HEK293T (cell line): ENCODE measurements around the gene BRICD5.

Source experiments
- CTCF ChIA-PET: fragments of 350-600 bp; formaldehyde crosslinking; extraction: SDS; loops from one replicate; lab custom pipeline; 2021; ENCODE audit warnings: antibody characterized with exemption, inconsistent platforms; lab: Yijun Ruan, JAX
- POLR2A ChIA-PET: fragments of 350-600 bp; formaldehyde crosslinking; extraction: SDS; loops from one replicate; lab custom pipeline; 2020; ENCODE audit warnings: antibody characterized with exemption, inconsistent platforms; lab: Yijun Ruan, JAX
- DNase-seq: peaks from one replicate; pipeline ENCODE4 v3.0.0; 2012; ENCODE audit warnings: mixed read lengths; ENCODE audit errors: extremely low spot score
- ARNT ChIP-seq: fragments of 450-650 bp; IDR thresholded peaks from 2 replicates; pipeline ENCODE4 v1.6.1; 2017; ENCODE audit warnings: mild to moderate bottlenecking
- BHLHE40 ChIP-seq: fragments of 450-650 bp; IDR thresholded peaks from 2 replicates; pipeline ENCODE4 v1.6.1; 2016; ENCODE audit warnings: mild to moderate bottlenecking, moderate library complexity, borderline replicate concordance
- CTBP1 ChIP-seq: fragments of 450-650 bp; IDR thresholded peaks from 2 replicates; pipeline ENCODE4 v1.6.1; 2016; ENCODE audit warnings: borderline replicate concordance
- ELF4 ChIP-seq: fragments of 450-650 bp; IDR thresholded peaks from 2 replicates; pipeline ENCODE4 v1.6.1; 2017; ENCODE audit warnings: antibody characterized with exemption
- FOXA1 ChIP-seq: fragments of 450-650 bp; IDR thresholded peaks from 2 replicates; pipeline ENCODE4 v1.6.1; 2016; ENCODE audit warnings: mild to moderate bottlenecking
- FOXK2 ChIP-seq: fragments of 450-650 bp; IDR thresholded peaks from 2 replicates; pipeline ENCODE4 v1.6.1; 2016; ENCODE audit warnings: mild to moderate bottlenecking
- FOXM1 ChIP-seq: fragments of 450-650 bp; IDR thresholded peaks from 2 replicates; pipeline ENCODE4 v1.6.1; 2017; ENCODE audit warnings: mild to moderate bottlenecking, borderline replicate concordance
- HDGF ChIP-seq: fragments of 450-650 bp; IDR thresholded peaks from 2 replicates; pipeline ENCODE4 v1.6.1; 2017; ENCODE audit warnings: antibody characterized with exemption, borderline replicate concordance
- L3MBTL2 ChIP-seq: fragments of 450-650 bp; conservative IDR thresholded peaks from 2 replicates; pipeline ENCODE4 v1.6.1; 2016; ENCODE audit warnings: mild to moderate bottlenecking
- LEF1 ChIP-seq: fragments of 450-650 bp; IDR thresholded peaks from 2 replicates; pipeline ENCODE4 v1.6.1; 2017; ENCODE audit warnings: mild to moderate bottlenecking, borderline replicate concordance
- NFRKB ChIP-seq: fragments of 450-650 bp; IDR thresholded peaks from 2 replicates; pipeline ENCODE4 v1.6.1; 2016; ENCODE audit warnings: mild to moderate bottlenecking, moderate library complexity
- SP1 ChIP-seq: fragments of 450-650 bp; IDR thresholded peaks from 2 replicates; pipeline ENCODE4 v1.6.1; 2017
- SUZ12 ChIP-seq: fragments of 450-650 bp; IDR thresholded peaks from 2 replicates; pipeline ENCODE4 v1.6.1; 2016; ENCODE audit warnings: mild to moderate bottlenecking
- TARDBP ChIP-seq: fragments of 450-650 bp; IDR thresholded peaks from 2 replicates; pipeline ENCODE4 v1.6.1; 2016
- ZNF384 ChIP-seq: fragments of 450-650 bp; IDR thresholded peaks from 2 replicates; pipeline ENCODE4 v1.6.1; 2016
- TF ChIP-seq, protein P1 (sequence below): fragments of 450-650 bp; IDR thresholded peaks from 2 replicates; pipeline ENCODE4 v1.6.1; 2016

Gene BRICD5

DNA sequence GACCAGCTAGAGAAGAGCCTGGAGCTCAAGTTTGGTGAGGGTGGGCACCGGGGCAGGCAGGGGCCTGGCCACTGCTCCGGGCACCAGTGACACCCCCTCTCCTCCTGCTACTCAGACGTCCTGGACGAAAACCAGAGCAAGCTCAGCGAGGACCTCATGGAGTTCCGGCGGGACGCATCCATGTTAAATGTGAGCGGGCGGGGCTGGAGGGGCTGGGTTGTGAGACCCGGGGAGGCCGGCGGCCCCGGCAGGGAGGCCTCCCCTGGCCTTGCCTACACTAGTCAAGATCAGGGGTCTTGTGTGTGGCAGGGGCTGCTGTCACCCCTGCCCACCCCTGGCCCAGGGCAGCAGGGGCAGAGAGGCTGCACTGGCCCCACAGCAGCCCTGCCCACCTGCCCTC lies 37.3 kb downstream of the BRICD5 start:
- POLR2A ChIA-PET, result interaction anchor here (0.9 to 2.8 kb wide), 2 partner anchors 8 to 18 kb away, joined by 3 to 27 read pairs; partner anchors contain the start of gene TRAF7
- CTCF ChIA-PET, result no interaction called here
- no peak for DNase-seq
- TF ChIP-seq BHLHE40 (no peak), ZNF384 (no peak), SP1 (no peak), FOXM1 (no peak), TARDBP (no peak), FOXK2 (no peak)

DNA sequence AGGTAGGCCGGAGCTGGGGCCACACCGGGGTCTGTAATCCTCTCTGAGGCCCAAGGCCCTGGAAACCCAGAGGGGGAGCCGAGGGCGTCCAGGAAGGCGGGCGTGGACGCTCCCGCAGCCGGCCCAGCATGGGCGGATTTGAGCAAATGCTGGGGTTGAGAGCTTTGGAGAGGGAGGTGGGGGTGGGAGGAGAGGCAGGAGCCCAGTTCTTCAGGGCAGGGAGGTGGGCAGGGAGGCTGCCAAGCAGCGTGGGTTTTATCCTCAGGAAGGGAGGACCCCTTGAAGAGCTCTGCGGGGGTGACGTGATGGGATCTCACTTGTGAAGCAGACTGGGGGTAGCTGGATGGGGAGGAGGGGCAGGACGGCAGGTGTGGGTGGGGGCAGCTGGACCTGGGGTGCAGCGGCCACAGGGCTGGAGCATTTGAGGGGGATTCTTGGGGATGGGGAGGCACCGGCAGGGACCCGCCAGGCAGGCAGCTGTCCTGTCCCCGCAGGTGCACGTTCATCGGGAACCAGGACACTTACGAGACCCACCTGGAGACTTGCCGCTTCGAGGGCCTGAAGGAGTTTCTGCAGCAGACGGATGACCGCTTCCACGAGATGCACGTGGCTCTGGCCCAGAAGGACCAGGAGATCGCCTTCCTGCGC lies 37.9 kb downstream of the BRICD5 start:
- ChIA-PET CTCF (no interaction called here), POLR2A (interaction anchor here (0.9 to 2.8 kb wide), 2 partner anchors 8 to 18 kb away, joined by 3 to 27 read pairs; partner anchors contain the start of gene TRAF7)
- TF ChIP-seq FOXA1 (no peak), SP1 (no peak), TARDBP (no peak), FOXK2 (no peak), ELF4 (no peak), HDGF (no peak), FOXM1 (no peak), ARNT (no peak)

DNA sequence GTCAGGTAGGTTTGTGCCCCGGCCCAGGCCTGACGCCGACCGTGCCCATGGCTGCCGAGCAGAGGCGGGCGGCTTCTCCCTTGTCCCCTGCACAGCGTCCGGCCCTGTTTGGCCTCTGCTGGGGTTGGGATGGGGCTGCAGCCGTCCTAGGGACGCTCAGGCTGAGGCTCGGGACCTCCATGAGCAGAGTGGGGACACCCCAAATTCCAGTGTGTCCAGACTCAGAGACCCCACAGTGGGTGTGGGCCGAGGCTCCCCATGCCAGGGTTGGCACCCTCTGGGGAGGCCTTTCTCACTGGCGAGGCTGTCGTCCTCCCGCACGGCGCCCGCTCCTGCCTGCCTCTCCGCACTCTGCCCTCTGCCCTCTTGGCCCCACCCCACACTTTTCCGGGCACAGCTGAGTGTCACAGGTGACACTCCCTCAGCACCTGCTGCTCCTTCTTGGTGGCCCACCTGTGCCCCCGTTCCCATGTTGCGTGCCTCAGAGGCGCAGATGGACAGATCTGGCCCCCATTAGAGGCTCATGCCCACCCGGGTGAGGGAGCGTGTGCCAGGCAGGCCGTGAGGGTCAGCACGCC lies 39.0 kb downstream of the BRICD5 start:
- POLR2A ChIA-PET, result interaction anchor here (2.7 to 2.8 kb wide), 2 partner anchors 16 to 17 kb away, joined by 6 to 27 read pairs; partner anchors contain the start of gene TRAF7
- CTCF ChIA-PET, result no interaction called here
- TF ChIP-seq HDGF (no peak), ZNF384 (no peak), ARNT (no peak)
- no peak for DNase-seq

More for the DNA sequence above, 37.9 kb downstream of the BRICD5 start:
- no peak for DNase-seq

DNA sequence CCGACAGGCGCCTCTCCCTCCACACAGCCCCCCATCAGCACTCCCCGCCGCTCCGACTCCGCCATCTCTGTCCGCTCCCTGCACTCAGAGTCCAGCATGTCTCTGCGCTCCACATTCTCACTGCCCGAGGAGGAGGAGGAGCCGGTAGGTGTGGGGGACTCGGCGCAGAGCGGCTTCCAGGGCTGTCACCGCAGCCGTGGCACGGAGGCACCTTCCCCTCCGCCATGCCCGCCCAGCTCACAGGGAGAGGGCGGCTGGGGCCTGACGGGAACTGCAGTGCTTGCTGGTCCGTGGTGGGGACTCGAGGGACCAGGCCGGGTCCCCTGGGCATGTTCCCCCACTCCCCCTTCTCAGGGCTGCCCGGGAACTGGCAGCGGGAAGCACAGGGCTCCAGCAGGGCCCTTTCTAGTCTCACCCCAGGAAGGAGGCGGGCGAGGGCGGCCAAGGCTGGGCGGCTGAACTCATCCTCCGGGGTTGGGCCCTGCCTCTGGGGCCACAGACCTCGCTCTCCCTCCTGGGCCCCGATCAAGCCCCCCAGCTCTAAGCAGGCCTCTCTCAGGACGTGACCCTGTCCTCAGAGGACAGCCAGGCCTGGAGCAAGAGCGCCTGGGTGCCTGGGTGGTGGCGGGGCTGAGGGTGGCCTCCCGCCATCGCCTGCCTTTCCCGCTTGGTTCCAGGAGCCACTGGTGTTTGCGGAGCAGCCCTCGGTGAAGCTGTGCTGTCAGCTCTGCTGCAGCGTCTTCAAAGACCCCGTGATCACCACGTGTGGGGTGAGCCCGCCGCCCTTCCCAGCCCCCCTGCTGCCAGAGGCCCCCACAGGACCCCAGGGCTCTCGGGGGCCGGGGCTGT lies 39.9 kb downstream of the BRICD5 start:
- CTCF ChIA-PET, result no interaction called here
- TF ChIP-seq ZNF384 (no peak), L3MBTL2 (no peak), ARNT (no peak), FOXA1 (no peak), BHLHE40 (no peak), FOXK2 (no peak), ELF4 (no peak), CTBP1 (no peak), HDGF (no peak), FOXM1 (no peak), LEF1 (no peak), SUZ12 (no peak)
- TF ChIP-seq, protein P1, sequence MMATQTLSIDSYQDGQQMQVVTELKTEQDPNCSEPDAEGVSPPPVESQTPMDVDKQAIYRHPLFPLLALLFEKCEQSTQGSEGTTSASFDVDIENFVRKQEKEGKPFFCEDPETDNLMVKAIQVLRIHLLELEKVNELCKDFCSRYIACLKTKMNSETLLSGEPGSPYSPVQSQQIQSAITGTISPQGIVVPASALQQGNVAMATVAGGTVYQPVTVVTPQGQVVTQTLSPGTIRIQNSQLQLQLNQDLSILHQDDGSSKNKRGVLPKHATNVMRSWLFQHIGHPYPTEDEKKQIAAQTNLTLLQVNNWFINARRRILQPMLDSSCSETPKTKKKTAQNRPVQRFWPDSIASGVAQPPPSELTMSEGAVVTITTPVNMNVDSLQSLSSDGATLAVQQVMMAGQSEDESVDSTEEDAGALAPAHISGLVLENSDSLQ, result no peak
- no peak for DNase-seq
- POLR2A ChIA-PET, result interaction anchor here (2.7 kb wide), 1 partner anchor 16 kb away, joined by 6 read pairs; the partner anchor contains the start of gene TRAF7

DNA sequence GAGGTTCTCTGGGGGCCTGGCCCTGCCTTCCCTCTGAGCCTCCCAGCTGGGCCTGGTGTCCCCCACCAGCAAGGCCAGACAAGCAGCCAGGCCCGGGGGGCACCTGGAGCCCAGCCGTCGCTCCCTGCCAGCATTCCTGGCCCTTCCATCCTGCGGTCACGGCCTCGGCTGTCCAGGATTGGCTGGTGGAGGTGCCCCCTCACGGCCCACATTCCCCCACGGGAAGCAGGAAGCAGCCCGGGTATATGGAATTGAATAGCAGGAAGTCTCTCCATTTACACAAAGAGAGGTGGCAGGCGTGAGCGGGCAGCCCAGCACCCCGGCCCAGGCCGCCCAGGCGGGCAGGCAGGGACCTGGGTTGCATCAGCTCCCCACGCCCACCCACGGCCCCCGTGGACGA lies 40.6 kb downstream of the BRICD5 start:
- no peak for DNase-seq
- TF ChIP-seq BHLHE40 (no peak), FOXA1 (no peak), ARNT (no peak), NFRKB (no peak), LEF1 (no peak), L3MBTL2 (no peak), FOXK2 (no peak)
- TF ChIP-seq, protein P1, result no peak
- ChIA-PET POLR2A (interaction anchor here (2.7 kb wide), 1 partner anchor 15 kb away, joined by 6 read pairs; the partner anchor contains the start of gene TRAF7), CTCF (no interaction called here)

DNA sequence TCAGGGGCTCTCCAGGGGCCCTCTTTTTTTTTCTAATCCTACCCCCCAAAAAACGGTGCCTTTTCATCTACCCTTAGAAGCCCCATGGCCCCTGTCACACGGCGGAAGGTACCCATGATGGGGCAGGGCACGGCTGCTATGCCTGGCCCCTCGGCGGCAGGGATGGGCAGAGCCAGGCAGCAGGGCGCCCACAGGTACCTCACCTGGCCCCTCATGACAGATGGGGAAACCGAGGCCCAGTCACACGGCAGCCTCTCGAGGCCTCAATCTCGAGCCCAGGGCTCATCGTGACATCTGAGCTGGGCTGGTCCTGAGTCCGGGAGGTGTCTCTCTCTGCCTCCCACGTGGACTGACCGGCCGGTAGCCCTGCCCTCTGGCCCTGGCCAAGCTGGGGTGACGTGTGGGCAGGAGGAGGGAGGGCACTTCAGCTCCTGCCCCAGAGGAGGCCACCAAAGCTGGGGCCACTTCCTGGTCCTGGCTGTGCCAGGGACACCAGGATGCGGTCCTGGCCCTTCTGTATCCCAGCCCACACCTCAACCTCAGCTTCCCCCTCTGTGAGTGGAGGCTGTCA lies 43.5 kb downstream of the BRICD5 start:
- DNase-seq, result no peak
- POLR2A ChIA-PET, result interaction anchor here (3.4 kb wide), 1 partner anchor 12 kb away, joined by 14 read pairs; the partner anchor contains the start of gene TRAF7
- CTCF ChIA-PET, result no interaction called here
- TF ChIP-seq, protein P1, result no peak
- TF ChIP-seq LEF1, result no peak
- no peak for TF ChIP-seq NFRKB
- TF ChIP-seq CTBP1, result no peak
- TF ChIP-seq HDGF, result no peak
- no peak for TF ChIP-seq L3MBTL2
- no peak for TF ChIP-seq SP1
- TF ChIP-seq FOXK2, result no peak
- no peak for TF ChIP-seq BHLHE40
- no peak for TF ChIP-seq TARDBP
- TF ChIP-seq FOXA1, result no peak
- no peak for TF ChIP-seq SUZ12
- no peak for TF ChIP-seq ZNF384
- no peak for TF ChIP-seq ELF4
- TF ChIP-seq ARNT, result no peak
- TF ChIP-seq FOXM1, result no peak
